ENCODE data around the gene SLC6A14.

- TF ChIP-seq, protein P1, sequence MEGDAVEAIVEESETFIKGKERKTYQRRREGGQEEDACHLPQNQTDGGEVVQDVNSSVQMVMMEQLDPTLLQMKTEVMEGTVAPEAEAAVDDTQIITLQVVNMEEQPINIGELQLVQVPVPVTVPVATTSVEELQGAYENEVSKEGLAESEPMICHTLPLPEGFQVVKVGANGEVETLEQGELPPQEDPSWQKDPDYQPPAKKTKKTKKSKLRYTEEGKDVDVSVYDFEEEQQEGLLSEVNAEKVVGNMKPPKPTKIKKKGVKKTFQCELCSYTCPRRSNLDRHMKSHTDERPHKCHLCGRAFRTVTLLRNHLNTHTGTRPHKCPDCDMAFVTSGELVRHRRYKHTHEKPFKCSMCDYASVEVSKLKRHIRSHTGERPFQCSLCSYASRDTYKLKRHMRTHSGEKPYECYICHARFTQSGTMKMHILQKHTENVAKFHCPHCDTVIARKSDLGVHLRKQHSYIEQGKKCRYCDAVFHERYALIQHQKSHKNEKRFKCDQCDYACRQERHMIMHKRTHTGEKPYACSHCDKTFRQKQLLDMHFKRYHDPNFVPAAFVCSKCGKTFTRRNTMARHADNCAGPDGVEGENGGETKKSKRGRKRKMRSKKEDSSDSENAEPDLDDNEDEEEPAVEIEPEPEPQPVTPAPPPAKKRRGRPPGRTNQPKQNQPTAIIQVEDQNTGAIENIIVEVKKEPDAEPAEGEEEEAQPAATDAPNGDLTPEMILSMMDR (IDR thresholded peaks at IDR 0.05): no peak
- TF ChIP-seq POLR2AphosphoS5 (IDR thresholded peaks at IDR 0.05) (no peak), POLR2A (IDR thresholded peaks at IDR 0.05) (no peak)
Measured at GRCh38 chrX:116499780-116500179, 63.4 kb downstream of the SLC6A14 start.

Data from transverse colon (tissue), 4 donors.